Effector memory CD8-positive, alpha-beta T cell (primary cell): Measurements from ENCODE around the gene INAFM2.
A peak's percentile ranks its signal among the peaks of the same experiment; 100 is the strongest.

Experiments
- ATAC-seq: fragments of 150-1000 bp; cut with Tn5 transposase; replicated peaks from 2 replicates; pipeline ENCODE4 v1.10.0; 2021; ENCODE audit warnings: mild to moderate bottlenecking, moderate library complexity
- DNase-seq, 3 experiments: peaks; one replicate each; pipeline ENCODE4 v3.0.0; 2021
- H3K27ac Mint-ChIP-seq, 2 donors: one replicate each; pipeline ENCODE4 v1.8.0; 2022; ENCODE audit warnings: mild to moderate bottlenecking in 2 of 2, mixed read lengths in 2 of 2, moderate library complexity in 2 of 2
- H3K27me3 Mint-ChIP-seq, 2 donors: one replicate each; pipeline ENCODE4 v1.8.0; 2022; ENCODE audit warnings: mixed read lengths in 2 of 2
- H3K36me3 Mint-ChIP-seq: one replicate; pipeline ENCODE4 v1.8.0; 2022; ENCODE audit warnings: mild to moderate bottlenecking, moderate library complexity, mixed read lengths; ENCODE audit not compliant: insufficient read depth
- H3K4me1 Mint-ChIP-seq, 2 donors: one replicate each; pipeline ENCODE4 v1.8.0; 2022; ENCODE audit warnings: low read depth in 2 of 2, mixed read lengths in 2 of 2
- H3K4me3 Mint-ChIP-seq, 2 donors: one replicate each; pipeline ENCODE4 v1.8.0; 2022; ENCODE audit warnings: mild to moderate bottlenecking in 2 of 2, mixed read lengths in 2 of 2, moderate library complexity in 2 of 2
- H3K9me3 Mint-ChIP-seq, 2 donors: one replicate each; pipeline ENCODE4 v1.8.0; 2022; ENCODE audit warnings: mixed read lengths in 2 of 2
- total RNA-seq, 9 experiments: gene quantifications; one replicate each; lab custom pipeline; 2026; lab: John Stamatoyannopoulos, UW

The INAFM2 gene
- 5.3 to 21.0 (median 12.5) reads per million in 9 experiments for total RNA-seq

- peak; percentile 88 for ATAC-seq
- peaks cover 0 to 9% of the 10 kb centered on the region in 2 donors for H3K27me3 Mint-ChIP-seq
- peak within 1 kb of the TSS in 1 of 2 donors; percentile 7 for H3K27ac Mint-ChIP-seq
- H3K4me3 Mint-ChIP-seq = peak within 1 kb of the TSS; percentile 68 to 76
- H3K9me3 Mint-ChIP-seq = no peaks in the 10 kb centered on the region
- H3K36me3 Mint-ChIP-seq = peaks cover 2% of the 10 kb centered on the region
- peaks cover 25 to 26% of the 10 kb centered on the region in 2 donors for H3K4me1 Mint-ChIP-seq
- DNase-seq = peak; percentile 80 to 85 (median 81)
These were observed at the start of gene INAFM2 for GRCh38 chr15:40323239-40323952. Gene INAFM2, plus strand, starts transcription at chr15:40323692. Its CDS starts 364 bp downstream, at chr15:40324056.

- ATAC-seq = peak; percentile 90
- H3K4me3 Mint-ChIP-seq = no peak overlapping the region
- peaks cover 7 to 9% of the 10 kb centered on the region in 2 donors for H3K4me1 Mint-ChIP-seq
- DNase-seq = peak; percentile 89 to 94 (median 91)
- H3K27me3 Mint-ChIP-seq = peaks cover 6 to 28% of the 10 kb centered on the region in 2 donors
- no peaks in the 10 kb centered on the region for H3K9me3 Mint-ChIP-seq
- H3K36me3 Mint-ChIP-seq = no peaks in the 10 kb centered on the region
- no peak overlapping the region for H3K27ac Mint-ChIP-seq
These were observed 48.9 kb upstream of the INAFM2 start for GRCh38 chr15:40274350-40275274.

- Mint-ChIP-seq H3K4me3 (no peak overlapping the region), H3K27me3 (peaks cover 6 to 33% of the 10 kb centered on the region in 2 donors), H3K9me3 (no peaks in the 10 kb centered on the region), H3K4me1 (peaks cover 3 to 9% of the 10 kb centered on the region in 2 donors), H3K36me3 (no peaks in the 10 kb centered on the region), H3K27ac (no peak overlapping the region)
- ATAC-seq = no peak
- DNase-seq = no peak
These were observed 48.0 kb upstream of the INAFM2 start for GRCh38 chr15:40275523-40275922.

- no peaks in the 10 kb centered on the region for H3K9me3 Mint-ChIP-seq
- H3K4me1 Mint-ChIP-seq = peaks cover 3 to 9% of the 10 kb centered on the region in 2 donors
- no peaks in the 10 kb centered on the region for H3K36me3 Mint-ChIP-seq
- no peak for DNase-seq
- peaks cover 6 to 37% of the 10 kb centered on the region in 2 donors for H3K27me3 Mint-ChIP-seq
- no peak for ATAC-seq
- H3K27ac Mint-ChIP-seq = no peak overlapping the region
- no peak overlapping the region for H3K4me3 Mint-ChIP-seq
These were observed 47.5 kb upstream of the INAFM2 start for GRCh38 chr15:40275954-40276353.

- Mint-ChIP-seq H3K36me3 (no peaks in the 10 kb centered on the region), H3K9me3 (no peaks in the 10 kb centered on the region), H3K27me3 (peaks cover 6 to 42% of the 10 kb centered on the region in 2 donors), H3K4me3 (no peak overlapping the region), H3K27ac (no peak overlapping the region), H3K4me1 (peaks cover 5 to 9% of the 10 kb centered on the region in 2 donors)
- ATAC-seq = no peak
- no peak for DNase-seq
These were observed 46.6 kb upstream of the INAFM2 start for GRCh38 chr15:40276927-40277326.

- no peak overlapping the region for H3K4me3 Mint-ChIP-seq
- no peak overlapping the region for H3K27ac Mint-ChIP-seq
- DNase-seq (no peak), ATAC-seq (no peak)
- peaks cover 5 to 9% of the 10 kb centered on the region in 2 donors for H3K4me1 Mint-ChIP-seq
- peaks cover 6 to 42% of the 10 kb centered on the region in 2 donors for H3K27me3 Mint-ChIP-seq
- no peaks in the 10 kb centered on the region for H3K9me3 Mint-ChIP-seq
- H3K36me3 Mint-ChIP-seq = no peaks in the 10 kb centered on the region
These were observed 46.0 kb upstream of the INAFM2 start for GRCh38 chr15:40277471-40277870.

GRCh38 chr15:40278026-40278425 lies 45.5 kb upstream of the INAFM2 start:
- peaks cover 6 to 42% of the 10 kb centered on the region in 2 donors for H3K27me3 Mint-ChIP-seq
- ATAC-seq (no peak), DNase-seq (no peak)
- no peak overlapping the region for H3K4me3 Mint-ChIP-seq
- no peaks in the 10 kb centered on the region for H3K9me3 Mint-ChIP-seq
- H3K27ac Mint-ChIP-seq = no peak overlapping the region
- no peaks in the 10 kb centered on the region for H3K36me3 Mint-ChIP-seq
- peaks cover 5 to 9% of the 10 kb centered on the region in 2 donors for H3K4me1 Mint-ChIP-seq

GRCh38 chr15:40279437-40280141 lies 43.9 kb upstream of the INAFM2 start:
- Mint-ChIP-seq H3K27me3 (peaks cover 6 to 42% of the 10 kb centered on the region in 2 donors), H3K4me1 (peaks cover 3 to 4% of the 10 kb centered on the region in 2 donors), H3K9me3 (no peaks in the 10 kb centered on the region), H3K27ac (no peak overlapping the region), H3K36me3 (no peaks in the 10 kb centered on the region), H3K4me3 (peak overlapping the region in 1 of 2 donors; percentile 76)
- peak; percentile 63 to 68 (median 67) for DNase-seq
- ATAC-seq = peak; percentile 23

GRCh38 chr15:40280260-40281056 lies 43.0 kb upstream of the INAFM2 start:
- ATAC-seq (no peak), DNase-seq (no peak)
- Mint-ChIP-seq H3K9me3 (no peaks in the 10 kb centered on the region), H3K27me3 (peaks cover 6 to 42% of the 10 kb centered on the region in 2 donors), H3K4me1 (peaks cover 1 to 3% of the 10 kb centered on the region in 2 donors), H3K36me3 (no peaks in the 10 kb centered on the region), H3K27ac (no peak overlapping the region), H3K4me3 (peak overlapping the region; percentile 61 to 76)

- peaks cover 3% of the 10 kb centered on the region in 2 donors for H3K4me1 Mint-ChIP-seq
- ATAC-seq (no peak), DNase-seq (no peak)
- H3K9me3 Mint-ChIP-seq = no peaks in the 10 kb centered on the region
- H3K27me3 Mint-ChIP-seq = peaks cover 6 to 42% of the 10 kb centered on the region in 2 donors
- H3K4me3 Mint-ChIP-seq = peak overlapping the region; percentile 61 to 76
- no peaks in the 10 kb centered on the region for H3K36me3 Mint-ChIP-seq
- H3K27ac Mint-ChIP-seq = no peak overlapping the region
These were observed 42.3 kb upstream of the INAFM2 start for GRCh38 chr15:40281057-40281800.

GRCh38 chr15:40281801-40282146 lies 41.7 kb upstream of the INAFM2 start:
- Mint-ChIP-seq H3K4me1 (peaks cover 3% of the 10 kb centered on the region in 2 donors), H3K27ac (no peak overlapping the region), H3K27me3 (peaks cover 6 to 41% of the 10 kb centered on the region in 2 donors), H3K4me3 (no peak overlapping the region), H3K9me3 (no peaks in the 10 kb centered on the region), H3K36me3 (no peaks in the 10 kb centered on the region)
- DNase-seq (no peak), ATAC-seq (no peak)
